ENCODE data around the gene FGL2.

DNA sequence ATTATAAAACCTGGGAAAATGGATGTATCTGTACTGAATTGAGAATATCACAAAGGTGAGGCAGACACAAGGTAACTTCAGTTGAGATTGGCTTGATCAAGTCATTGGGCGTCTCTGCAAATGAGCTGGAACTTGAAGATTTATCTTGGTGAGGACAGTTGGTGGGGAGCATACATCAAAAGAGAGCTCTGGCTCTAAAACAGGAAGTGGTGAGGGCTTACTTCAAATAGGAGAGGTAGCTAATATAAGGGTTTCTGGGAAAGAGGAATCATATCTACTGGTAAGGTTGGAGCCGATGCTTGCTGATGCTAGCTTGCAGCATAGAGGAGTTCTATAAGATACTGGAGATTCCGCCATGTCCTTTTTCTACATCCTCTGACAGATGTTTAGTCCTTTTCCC, 39.9 kb upstream of the FGL2 start:
- TF ChIP-seq, protein P1, sequence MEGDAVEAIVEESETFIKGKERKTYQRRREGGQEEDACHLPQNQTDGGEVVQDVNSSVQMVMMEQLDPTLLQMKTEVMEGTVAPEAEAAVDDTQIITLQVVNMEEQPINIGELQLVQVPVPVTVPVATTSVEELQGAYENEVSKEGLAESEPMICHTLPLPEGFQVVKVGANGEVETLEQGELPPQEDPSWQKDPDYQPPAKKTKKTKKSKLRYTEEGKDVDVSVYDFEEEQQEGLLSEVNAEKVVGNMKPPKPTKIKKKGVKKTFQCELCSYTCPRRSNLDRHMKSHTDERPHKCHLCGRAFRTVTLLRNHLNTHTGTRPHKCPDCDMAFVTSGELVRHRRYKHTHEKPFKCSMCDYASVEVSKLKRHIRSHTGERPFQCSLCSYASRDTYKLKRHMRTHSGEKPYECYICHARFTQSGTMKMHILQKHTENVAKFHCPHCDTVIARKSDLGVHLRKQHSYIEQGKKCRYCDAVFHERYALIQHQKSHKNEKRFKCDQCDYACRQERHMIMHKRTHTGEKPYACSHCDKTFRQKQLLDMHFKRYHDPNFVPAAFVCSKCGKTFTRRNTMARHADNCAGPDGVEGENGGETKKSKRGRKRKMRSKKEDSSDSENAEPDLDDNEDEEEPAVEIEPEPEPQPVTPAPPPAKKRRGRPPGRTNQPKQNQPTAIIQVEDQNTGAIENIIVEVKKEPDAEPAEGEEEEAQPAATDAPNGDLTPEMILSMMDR (IDR thresholded peaks at IDR 0.05): no peak
- no peak for TF ChIP-seq ZFX (IDR thresholded peaks at IDR 0.05; ENCODE audit: borderline replicate concordance)

Measured in 22Rv1 (cell line).